NB4 (cell line): ENCODE measurements around the gene PRKCE.

Experiments used
- POLR2A ChIP-seq: IDR thresholded peaks from 2 replicates; pipeline ENCODE4 v1.6.1; 2011; ENCODE audit warnings: mild to moderate bottlenecking; ENCODE audit not compliant: insufficient read length; ENCODE audit errors: extremely low read depth
- TF ChIP-seq, protein P1 (sequence below): IDR thresholded peaks from one replicate; pipeline ENCODE4 v1.5.1; 2012; ENCODE audit warnings: low read depth, low read length

DNA sequence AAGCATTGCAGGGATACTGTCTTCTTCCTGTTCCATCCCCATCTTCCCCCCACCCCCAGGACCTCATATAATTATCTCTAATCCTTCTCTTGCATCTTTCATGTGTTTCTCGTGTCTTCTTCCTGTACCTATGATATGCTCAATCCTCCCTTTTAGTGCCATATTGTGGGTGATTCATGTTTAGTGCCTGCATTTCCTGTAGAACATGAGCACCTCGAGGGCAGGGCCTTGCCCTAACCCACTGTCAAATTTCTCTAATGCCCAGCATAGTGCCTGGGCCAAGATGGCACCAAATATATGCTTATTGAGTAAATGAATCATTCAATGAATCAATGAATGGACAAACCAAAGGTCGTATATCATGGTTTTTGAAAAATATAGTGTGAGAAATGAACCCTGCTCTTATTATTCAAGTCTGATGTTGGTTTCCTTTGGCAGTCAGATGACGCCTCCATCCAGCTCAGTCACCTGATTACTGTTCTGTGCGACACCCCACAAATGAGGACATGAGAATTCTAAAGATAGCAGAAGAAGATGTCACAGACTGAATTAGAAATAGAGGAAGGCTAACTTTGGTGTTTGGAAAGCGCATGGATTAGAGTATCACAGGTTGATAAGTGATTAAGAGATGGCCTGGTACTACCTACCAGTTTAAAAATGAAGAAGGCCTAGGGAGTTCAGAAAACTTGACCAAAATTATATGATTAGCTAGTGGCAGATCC is 278.4 kb downstream of the PRKCE start:
- TF ChIP-seq, protein P1, sequence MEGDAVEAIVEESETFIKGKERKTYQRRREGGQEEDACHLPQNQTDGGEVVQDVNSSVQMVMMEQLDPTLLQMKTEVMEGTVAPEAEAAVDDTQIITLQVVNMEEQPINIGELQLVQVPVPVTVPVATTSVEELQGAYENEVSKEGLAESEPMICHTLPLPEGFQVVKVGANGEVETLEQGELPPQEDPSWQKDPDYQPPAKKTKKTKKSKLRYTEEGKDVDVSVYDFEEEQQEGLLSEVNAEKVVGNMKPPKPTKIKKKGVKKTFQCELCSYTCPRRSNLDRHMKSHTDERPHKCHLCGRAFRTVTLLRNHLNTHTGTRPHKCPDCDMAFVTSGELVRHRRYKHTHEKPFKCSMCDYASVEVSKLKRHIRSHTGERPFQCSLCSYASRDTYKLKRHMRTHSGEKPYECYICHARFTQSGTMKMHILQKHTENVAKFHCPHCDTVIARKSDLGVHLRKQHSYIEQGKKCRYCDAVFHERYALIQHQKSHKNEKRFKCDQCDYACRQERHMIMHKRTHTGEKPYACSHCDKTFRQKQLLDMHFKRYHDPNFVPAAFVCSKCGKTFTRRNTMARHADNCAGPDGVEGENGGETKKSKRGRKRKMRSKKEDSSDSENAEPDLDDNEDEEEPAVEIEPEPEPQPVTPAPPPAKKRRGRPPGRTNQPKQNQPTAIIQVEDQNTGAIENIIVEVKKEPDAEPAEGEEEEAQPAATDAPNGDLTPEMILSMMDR: no peak
- no peak for TF ChIP-seq POLR2A
